HG02840 (cell line): ENCODE data around the gene CFLAR.
"Not testable (repeated sequence)": the region's sequence is repeated elsewhere in the genome, so short reads cannot be mapped to it uniquely, and the experiment has no call there.

Experiments used
- ATAC-seq: cut with Tn5 transposase; IDR thresholded peaks from one replicate; pipeline ENCODE4 v1.9.1; 2021; ENCODE audit warnings: mild to moderate bottlenecking, moderate library complexity, moderate number of reproducible peaks; ENCODE audit not compliant: unreplicated experiment, low FRiP score

Gene CFLAR

DNA sequence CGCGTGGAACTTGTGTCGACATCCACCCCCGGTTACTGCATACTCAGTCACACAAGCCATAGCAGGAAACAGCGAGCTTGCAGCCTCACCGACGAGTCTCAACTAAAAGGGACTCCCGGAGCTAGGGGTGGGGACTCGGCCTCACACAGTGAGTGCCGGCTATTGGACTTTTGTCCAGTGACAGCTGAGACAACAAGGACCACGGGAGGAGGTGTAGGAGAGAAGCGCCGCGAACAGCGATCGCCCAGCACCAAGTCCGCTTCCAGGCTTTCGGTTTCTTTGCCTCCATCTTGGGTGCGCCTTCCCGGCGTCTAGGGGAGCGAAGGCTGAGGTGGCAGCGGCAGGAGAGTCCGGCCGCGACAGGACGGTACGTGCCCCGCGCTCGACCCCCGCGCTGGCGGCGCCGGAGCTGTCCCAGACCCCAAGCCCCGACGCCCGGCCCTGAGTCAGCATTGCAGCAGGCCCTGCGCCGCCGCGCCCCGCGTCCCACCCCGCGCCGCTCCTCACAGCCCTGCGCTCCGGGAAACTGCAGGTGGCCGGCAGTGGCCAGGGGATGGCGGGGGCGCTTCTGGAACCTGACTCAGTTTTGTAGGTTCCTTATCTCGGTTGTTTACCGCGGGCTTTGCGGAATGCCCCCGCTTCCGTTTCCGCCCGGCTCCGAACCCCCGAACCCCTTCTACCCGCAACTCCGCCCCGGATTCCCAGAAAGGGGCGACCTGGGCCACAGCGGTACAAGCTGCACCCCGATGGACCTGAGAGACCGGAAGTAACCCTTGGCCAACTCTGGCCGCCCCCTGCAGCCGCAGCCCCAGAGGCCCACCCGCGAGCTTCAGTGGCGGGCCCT is at the start of gene CFLAR:
TSS of gene CFLAR (plus strand) at position 50 of the 844 bp plus-strand sequence. CDS start 13,702 bp downstream, outside the sequence.
- ATAC-seq: peak; percentile 27

DNA sequence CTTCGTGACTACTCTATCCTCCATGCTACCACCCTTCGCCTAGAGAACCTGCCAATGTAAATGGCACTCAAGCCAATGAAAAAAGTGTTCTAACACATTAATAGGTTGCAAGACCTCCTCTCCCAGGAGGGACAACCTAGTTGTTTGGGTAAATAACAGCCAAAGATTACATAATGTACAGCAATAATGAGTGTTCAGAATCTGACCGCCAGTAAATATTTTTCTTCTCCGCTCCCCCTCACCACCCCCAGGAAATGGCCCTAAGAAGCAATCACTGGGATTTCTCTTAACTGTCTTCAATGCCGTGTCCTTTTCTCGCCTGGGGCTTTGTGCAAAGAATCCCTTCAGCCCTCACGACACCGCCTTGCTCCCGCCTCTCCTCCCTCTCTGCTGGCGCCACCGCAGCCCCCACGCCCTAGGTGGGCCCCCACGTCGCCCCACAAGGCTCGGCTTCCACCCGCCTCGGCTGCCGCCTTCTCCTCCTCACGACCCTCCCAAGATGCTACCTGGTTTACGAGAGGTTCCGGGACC is 45.0 kb upstream of the CFLAR start:
- peak; percentile 12 for ATAC-seq

GRCh38 chr2:201071479-201072200 is 44.3 kb upstream of the CFLAR start, which contains the start of the genes HYCC2 and NDUFB3:
TSS of gene HYCC2 (minus strand) at chr2:201071671. CDS start at chr2:201024009, 47,662 bp downstream.
TSS of gene NDUFB3 (plus strand) at chr2:201072001. CDS start at chr2:201078883, 6,882 bp downstream.
- peak; percentile 99 for ATAC-seq

DNA sequence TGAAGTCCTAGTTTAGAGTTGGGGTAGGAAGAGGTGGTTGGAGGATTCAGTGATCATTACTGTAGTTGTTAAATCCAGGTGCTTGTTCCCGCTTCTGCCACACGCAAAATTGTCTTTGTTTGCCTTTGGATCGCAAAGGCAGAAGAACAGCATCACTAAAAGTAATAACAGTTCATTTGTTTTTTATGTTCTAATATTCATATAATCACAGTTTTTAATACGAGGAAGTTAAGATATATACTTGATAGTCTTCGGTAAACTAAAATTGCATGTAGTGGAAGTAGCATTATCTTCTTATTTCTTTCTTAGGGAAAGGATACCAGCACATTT is 43.8 kb upstream of the CFLAR start:
- no peak for ATAC-seq

GRCh38 chr2:201073071-201073470 is 42.9 kb upstream of the CFLAR start:
- ATAC-seq: no peak

- ATAC-seq: no peak
Observed at GRCh38 chr2:201074996-201075395, 41.0 kb upstream of the CFLAR start.

GRCh38 chr2:201084863-201085262 is 31.1 kb upstream of the CFLAR start:
- ATAC-seq: no peak

- ATAC-seq: no peak
Observed at GRCh38 chr2:201090574-201090973, 25.4 kb upstream of the CFLAR start.

GRCh38 chr2:201093573-201093972 is 22.4 kb upstream of the CFLAR start:
- ATAC-seq: no peak

DNA sequence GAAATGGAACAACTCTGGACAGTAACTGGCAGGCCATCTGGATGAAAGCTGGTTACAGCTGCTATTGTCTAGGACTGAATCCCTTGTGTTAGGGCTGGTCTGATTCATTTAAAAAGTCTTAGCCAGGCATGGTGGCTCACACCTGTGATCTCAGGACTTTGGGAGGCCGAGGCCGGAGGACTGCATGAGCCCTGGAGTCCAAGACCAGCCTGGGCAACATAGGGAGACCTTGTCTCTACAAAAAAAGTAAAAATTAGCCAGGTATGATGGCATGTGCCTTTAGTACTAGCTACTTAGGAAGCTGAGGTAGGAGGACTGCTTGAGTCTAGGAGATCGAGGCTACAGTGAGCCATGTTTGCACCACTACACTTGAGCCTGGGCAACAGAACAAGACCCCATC is 15.5 kb upstream of the CFLAR start:
- ATAC-seq: no peak

DNA sequence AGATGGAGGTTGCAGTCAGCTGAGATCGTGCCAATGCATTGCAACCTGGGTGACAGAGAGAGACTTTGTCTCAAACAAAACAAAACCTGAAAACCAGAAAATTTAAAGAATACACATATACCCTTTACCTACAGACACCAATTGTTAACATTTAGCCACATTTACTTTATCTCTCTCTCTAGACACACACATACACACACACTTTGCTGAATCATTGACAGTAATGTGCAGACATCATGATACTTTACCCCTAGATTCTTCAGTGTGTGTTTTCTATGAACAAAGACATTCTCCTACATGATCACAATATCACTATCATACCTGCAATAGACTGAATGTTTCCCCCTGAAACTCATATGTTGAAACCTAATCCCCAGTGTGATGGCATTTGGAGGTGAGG is 10.2 kb upstream of the CFLAR start:
- ATAC-seq: no peak

DNA sequence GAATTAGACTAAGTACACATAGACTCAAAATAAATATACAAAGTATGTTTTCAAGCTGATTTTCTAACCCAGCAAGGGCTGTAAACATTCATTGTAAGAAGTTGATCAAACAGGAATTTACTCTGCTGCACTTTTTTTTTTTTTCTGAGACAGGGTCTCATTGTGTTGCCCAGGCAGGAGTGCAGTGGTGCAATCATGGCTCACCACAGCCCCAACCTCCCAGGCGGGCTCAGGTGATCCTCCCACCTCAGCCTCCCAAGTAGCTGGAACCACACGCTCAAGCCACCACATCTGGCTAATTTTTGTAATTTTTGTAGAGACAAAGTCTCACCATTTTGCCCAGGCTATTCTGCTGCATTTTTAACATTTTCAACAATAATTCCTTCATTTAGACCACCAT is 8.3 kb upstream of the CFLAR start:
- no peak for ATAC-seq

GRCh38 chr2:201108341-201108740 is 7.6 kb upstream of the CFLAR start:
- no peak for ATAC-seq

- no peak for ATAC-seq
Observed at GRCh38 chr2:201109186-201109585, 6.8 kb upstream of the CFLAR start.

DNA sequence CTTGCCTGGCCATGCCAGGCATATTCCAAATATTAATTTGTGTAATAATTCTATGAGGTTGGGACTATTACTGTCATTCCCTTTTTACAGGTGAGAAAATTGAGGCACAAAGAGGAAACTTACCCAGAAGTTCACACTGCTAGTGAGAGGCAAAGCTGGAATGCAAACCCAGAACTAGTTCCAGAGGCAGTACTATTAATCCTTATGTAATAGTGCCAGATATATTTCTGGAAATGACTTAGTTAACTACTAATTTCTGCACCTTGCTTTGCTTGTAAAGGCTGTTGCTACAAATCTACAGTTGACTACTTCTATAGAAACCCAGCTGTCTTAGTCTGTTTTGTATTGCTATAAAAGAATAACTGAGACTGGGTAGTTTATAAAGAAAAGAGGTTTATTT is 5.3 kb upstream of the CFLAR start:
- no peak for ATAC-seq

DNA sequence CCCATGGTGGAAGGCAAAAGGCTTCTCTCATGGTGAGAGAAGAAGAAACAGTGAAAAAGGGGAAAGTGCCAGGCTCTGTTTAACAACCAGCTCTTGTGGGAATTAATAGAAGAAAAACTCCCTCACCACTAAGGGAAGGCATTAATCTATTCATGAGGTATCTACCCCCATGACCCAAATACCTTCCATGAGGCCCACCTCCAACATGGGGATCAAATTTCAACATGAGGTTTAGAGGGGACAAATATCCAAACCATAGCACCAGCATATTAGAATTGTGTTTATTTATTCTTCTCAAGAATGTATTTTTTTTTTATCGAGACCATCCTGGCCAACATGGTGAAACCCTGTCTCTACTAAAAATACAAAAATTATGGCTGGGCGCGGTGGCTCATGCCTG is 4.9 kb upstream of the CFLAR start:
- no peak for ATAC-seq

GRCh38 chr2:201114350-201114749 is 1.6 kb upstream of the CFLAR start:
- ATAC-seq: no peak

- ATAC-seq: no peak
Observed at GRCh38 chr2:201114846-201115245, 1.1 kb upstream of the CFLAR start.

DNA sequence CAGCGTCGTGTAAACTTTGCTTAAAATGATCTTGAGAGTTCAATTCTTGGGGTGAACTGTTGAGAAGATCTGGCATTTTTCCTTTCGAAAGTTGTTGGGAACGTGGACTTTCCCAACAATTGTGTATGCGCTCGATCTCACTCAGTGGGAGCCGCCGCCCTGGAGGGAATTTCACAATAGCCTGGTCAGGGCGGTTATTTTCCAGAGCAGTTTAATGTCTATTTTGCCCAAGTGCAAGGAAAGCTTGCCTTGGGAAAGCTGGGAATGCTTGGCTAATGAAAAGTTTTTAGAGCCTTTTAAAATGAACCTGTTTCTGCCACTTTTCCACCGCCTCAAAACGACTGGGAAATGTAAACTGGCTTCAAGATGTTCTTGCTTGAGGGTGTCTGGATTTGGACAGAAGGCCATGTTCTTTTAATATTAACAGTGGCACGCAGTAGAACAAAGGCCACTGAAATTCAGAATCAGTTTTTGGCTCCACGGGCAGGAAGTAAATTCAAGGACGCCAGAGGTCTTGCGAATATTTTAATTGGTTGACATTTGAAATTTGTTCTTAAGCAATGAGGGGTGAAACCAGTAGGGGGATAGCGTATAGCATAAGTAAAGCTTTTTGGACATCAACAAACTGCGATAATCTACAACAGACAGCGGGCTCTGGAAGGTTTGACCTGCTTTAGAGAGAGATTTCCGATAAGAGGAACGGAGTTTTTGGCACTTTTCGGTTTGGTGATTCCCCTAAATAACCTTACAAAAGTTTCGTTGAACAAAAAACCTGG is 1.2 kb downstream of the CFLAR start:
- peak; percentile 25 for ATAC-seq

GRCh38 chr2:201117735-201118094 is 1.8 kb downstream of the CFLAR start:
- ATAC-seq: not testable (repeated sequence)
